KG1 (cell line): ENCODE results near the gene RHOT1.
"Not testable (repeated sequence)": the region's sequence is repeated elsewhere in the genome, so short reads cannot be mapped to it uniquely, and the experiment has no call there.

ENCODE experiments used
- DNase-seq: peaks from one replicate; lab custom pipeline; 2025; lab: John Stamatoyannopoulos, UW

RHOT1 gene

GRCh38 chr17:32124985-32125847, 17.1 kb upstream of the RHOT1 start:
- no peak for DNase-seq

GRCh38 chr17:32125848-32126153, 16.5 kb upstream of the RHOT1 start:
- no peak for DNase-seq

GRCh38 chr17:32126325-32126724, 16.0 kb upstream of the RHOT1 start:
- DNase-seq, result no peak

GRCh38 chr17:32126746-32127145, 15.6 kb upstream of the RHOT1 start:
- DNase-seq, result no peak

GRCh38 chr17:32127158-32127897, 15.0 kb upstream of the RHOT1 start:
- DNase-seq, result peak; percentile 80

GRCh38 chr17:32128470-32128869, 13.8 kb upstream of the RHOT1 start:
- not testable (repeated sequence) for DNase-seq

- DNase-seq, result not testable (repeated sequence)
Observed at GRCh38 chr17:32135497-32136117, 6.7 kb upstream of the RHOT1 start.

- DNase-seq, result no peak
Observed at GRCh38 chr17:32136856-32137255, 5.4 kb upstream of the RHOT1 start.

- not testable (repeated sequence) for DNase-seq
Observed at GRCh38 chr17:32139504-32139903, 2.8 kb upstream of the RHOT1 start.

GRCh38 chr17:32141258-32141657, 1.0 kb upstream of the RHOT1 start:
- DNase-seq, result peak; percentile 66

- no peak for DNase-seq
Observed at GRCh38 chr17:32141679-32142037, 644 bp upstream of the RHOT1 start.

- no peak for DNase-seq
Observed at GRCh38 chr17:32142857-32143526, 690 bp downstream of the RHOT1 start.

- DNase-seq, result peak; percentile 29
Observed at GRCh38 chr17:32143527-32143870, 1.2 kb downstream of the RHOT1 start.

- not testable (repeated sequence) for DNase-seq
Observed at GRCh38 chr17:32144442-32144841, 2.1 kb downstream of the RHOT1 start.

- DNase-seq, result no peak
Observed at GRCh38 chr17:32148351-32148750, 6.0 kb downstream of the RHOT1 start.

- no peak for DNase-seq
Observed at GRCh38 chr17:32150358-32150757, 8.1 kb downstream of the RHOT1 start.

- DNase-seq, result no peak
Observed at GRCh38 chr17:32152130-32152529, 9.8 kb downstream of the RHOT1 start.

- no peak for DNase-seq
Observed at GRCh38 chr17:32155896-32156295, 13.6 kb downstream of the RHOT1 start.

- DNase-seq, result no peak
Observed at GRCh38 chr17:32156656-32157055, 14.4 kb downstream of the RHOT1 start.

GRCh38 chr17:32157225-32157624, 14.9 kb downstream of the RHOT1 start:
- no peak for DNase-seq

GRCh38 chr17:32158870-32159585, 16.7 kb downstream of the RHOT1 start:
- DNase-seq, result no peak
